ENCODE results near the gene MBIP.

DNA sequence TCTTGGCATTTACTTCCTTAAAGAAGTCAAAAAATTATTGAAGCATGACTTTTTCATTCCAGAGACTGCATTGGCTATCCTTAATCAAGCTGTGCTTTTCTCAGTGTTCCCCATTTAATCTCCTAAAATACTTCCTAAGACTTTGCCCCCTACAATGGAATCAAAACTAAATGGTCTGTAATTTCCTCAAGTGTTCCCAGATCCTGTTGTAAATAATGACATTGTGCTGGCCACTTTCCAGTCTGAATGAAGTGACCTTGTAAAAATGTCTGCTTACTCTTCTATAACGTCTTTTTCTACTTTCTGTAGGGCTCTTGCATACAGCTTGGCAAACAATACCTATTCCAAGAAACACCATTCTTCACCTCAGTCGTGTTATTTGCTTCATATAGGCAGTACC lies 45.3 kb upstream of the MBIP start:
- TF ChIP-seq CTCF (conservative IDR thresholded peaks at IDR 0.05; ENCODE audit: low read depth in 2 of 2) (no peak), REST (IDR thresholded peaks at IDR 0.05; ENCODE audit: unreplicated experiment) (no peak)
